GM10248 (cell line): ENCODE data around the gene PLD6.

Experiments used
- CTCF ChIA-PET: fragments of 300-600 bp; sonication (Branson Sonifier 250); formaldehyde crosslinking; extraction: SDS; loops from one replicate; lab custom pipeline; 2021; ENCODE audit warnings: antibody characterized with exemption; lab: Yijun Ruan, JAX
- POLR2A ChIA-PET: fragments of 350-650 bp; sonication (Branson Sonifier 250); formaldehyde crosslinking; extraction: SDS; loops from one replicate; lab custom pipeline; 2020; ENCODE audit warnings: antibody characterized with exemption; lab: Yijun Ruan, JAX
- DNase-seq: peaks from one replicate; pipeline ENCODE4 v3.0.0; 2012; ENCODE audit errors: extremely low spot score
- TF ChIP-seq, protein P1 (sequence below): IDR thresholded peaks from 2 replicates; pipeline ENCODE4 v1.5.1; 2012; ENCODE audit warnings: mild to moderate bottlenecking, low read depth; ENCODE audit errors: extremely low read depth, missing control alignments, control extremely low read depth

The PLD6 gene

GRCh38 chr17:17156511-17156910 lies 49.6 kb downstream of the PLD6 start:
- POLR2A ChIA-PET: no interaction called here
- TF ChIP-seq, protein P1, sequence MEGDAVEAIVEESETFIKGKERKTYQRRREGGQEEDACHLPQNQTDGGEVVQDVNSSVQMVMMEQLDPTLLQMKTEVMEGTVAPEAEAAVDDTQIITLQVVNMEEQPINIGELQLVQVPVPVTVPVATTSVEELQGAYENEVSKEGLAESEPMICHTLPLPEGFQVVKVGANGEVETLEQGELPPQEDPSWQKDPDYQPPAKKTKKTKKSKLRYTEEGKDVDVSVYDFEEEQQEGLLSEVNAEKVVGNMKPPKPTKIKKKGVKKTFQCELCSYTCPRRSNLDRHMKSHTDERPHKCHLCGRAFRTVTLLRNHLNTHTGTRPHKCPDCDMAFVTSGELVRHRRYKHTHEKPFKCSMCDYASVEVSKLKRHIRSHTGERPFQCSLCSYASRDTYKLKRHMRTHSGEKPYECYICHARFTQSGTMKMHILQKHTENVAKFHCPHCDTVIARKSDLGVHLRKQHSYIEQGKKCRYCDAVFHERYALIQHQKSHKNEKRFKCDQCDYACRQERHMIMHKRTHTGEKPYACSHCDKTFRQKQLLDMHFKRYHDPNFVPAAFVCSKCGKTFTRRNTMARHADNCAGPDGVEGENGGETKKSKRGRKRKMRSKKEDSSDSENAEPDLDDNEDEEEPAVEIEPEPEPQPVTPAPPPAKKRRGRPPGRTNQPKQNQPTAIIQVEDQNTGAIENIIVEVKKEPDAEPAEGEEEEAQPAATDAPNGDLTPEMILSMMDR: no peak
- no peak for DNase-seq
- CTCF ChIA-PET: interaction anchor here (5.7 kb wide), 1 partner anchor 14 kb away, joined by 22 read pairs; no protein-coding TSS in a partner anchor

- no peak for DNase-seq
- POLR2A ChIA-PET: no interaction called here
- TF ChIP-seq, protein P1: no peak
- CTCF ChIA-PET: interaction anchor here (0.7 to 5.7 kb wide), 3 partner anchors 13 to 160 kb away, joined by 3 to 22 read pairs (median 3); no protein-coding TSS in a partner anchor
Measured at GRCh38 chr17:17156107-17156506, 50.0 kb downstream of the PLD6 start.

DNA sequence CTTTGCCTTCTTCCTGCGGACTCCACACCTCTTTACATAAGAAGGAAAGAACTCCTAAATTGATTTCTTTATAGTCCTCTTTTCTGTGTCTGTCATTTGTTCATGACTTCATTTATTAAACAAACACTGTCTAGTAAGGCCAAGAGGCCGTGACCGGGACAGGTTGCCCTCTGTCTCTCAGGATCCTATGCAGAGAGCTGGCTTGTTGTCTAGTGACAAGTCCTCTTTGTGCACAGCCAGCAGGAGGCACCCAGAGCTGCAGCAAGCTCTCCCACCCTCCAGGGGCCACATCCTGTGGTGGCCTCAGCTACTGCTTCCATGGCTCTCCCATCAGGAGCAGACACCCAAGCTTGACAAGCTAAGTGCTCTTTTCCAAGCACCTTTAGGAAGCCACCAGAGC lies 50.6 kb downstream of the PLD6 start:
- ChIA-PET POLR2A (no interaction called here), CTCF (interaction anchor here (0.7 to 5.7 kb wide), 3 partner anchors 13 to 160 kb away, joined by 3 to 22 read pairs (median 3); no protein-coding TSS in a partner anchor)
- no peak for DNase-seq
- TF ChIP-seq, protein P1: no peak

DNA sequence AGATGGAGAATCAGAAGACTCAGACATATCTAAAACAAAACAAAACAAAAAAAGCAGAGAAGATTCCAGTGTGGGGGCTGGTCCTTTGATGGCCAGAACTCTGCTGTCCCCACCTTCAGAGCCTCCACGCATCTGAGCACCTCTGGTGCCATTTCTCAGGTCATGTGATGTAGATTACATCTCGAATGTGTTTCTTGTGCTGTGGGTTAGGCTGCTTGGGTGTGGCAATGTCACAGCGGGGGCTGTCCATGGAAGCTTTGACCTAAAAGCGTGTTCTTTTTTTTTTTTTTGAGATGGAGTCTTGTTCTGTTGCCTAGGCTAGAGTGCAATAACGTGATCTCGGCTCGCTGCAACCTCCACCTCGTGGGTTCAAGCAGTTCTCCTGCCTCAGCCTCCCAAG lies 51.2 kb downstream of the PLD6 start:
- TF ChIP-seq, protein P1: no peak
- CTCF ChIA-PET: interaction anchor here (1.2 to 5.7 kb wide), 3 partner anchors 12 to 161 kb away, joined by 3 to 22 read pairs (median 14); no protein-coding TSS in a partner anchor
- DNase-seq: no peak
- POLR2A ChIA-PET: no interaction called here

- TF ChIP-seq, protein P1: no peak
- no peak for DNase-seq
- ChIA-PET POLR2A (no interaction called here), CTCF (interaction anchor here (3.1 kb wide), 1 partner anchor 12 kb away, joined by 14 read pairs; no protein-coding TSS in a partner anchor)
Measured at GRCh38 chr17:17154556-17154955, 51.6 kb downstream of the PLD6 start.

DNA sequence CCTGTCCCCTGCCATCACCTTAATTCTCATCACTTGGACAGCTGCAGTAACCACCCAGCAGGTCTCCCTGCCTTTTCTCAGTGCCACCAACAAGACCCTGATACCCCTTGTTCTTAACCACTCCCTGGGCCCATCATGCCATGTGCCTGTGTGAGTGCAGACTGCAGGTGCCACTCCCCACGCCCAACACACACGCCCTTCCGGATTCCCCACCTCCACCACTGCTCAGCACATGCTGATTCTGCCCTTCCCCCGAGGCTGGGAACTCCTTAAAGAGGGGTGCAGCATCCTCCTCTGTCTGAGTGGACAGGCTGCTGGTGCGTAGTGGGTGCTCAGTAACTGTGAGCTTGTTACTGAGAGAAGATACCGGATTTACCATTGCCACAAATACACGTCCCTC lies 52.4 kb downstream of the PLD6 start:
- no peak for DNase-seq
- POLR2A ChIA-PET: interaction anchor here (0.5 kb wide), 1 partner anchor 30 kb away, joined by 7 read pairs; no protein-coding TSS in a partner anchor
- CTCF ChIA-PET: interaction anchor here (3.1 kb wide), 1 partner anchor 11 kb away, joined by 14 read pairs; no protein-coding TSS in a partner anchor
- TF ChIP-seq, protein P1: no peak
